Fibroblast of the aortic adventitia (primary cell): Measurements from ENCODE around the gene SLC9A9. TPM values are rescaled to one million over a fixed set of nuclear protein-coding genes. Genes with fewer than 3 reads are reported as not detected.
"Not testable (repeated sequence)": the region's sequence is repeated elsewhere in the genome, so short reads cannot be mapped to it uniquely, and the experiment has no call there.

Experiments
- DNase-seq: peaks from one replicate; pipeline ENCODE4 v3.0.0-alpha.2; 2010; ENCODE audit warnings: low read depth
- H3K4me3 ChIP-seq: 2 replicates; pipeline ENCODE4 v1.5.1; 2011; ENCODE audit warnings: low read depth, mild to moderate bottlenecking, control low read depth, low read length, moderate library complexity
- CTCF ChIP-seq: IDR thresholded peaks from 2 replicates; pipeline ENCODE4 v1.5.1; 2011; ENCODE audit warnings: mild to moderate bottlenecking, low read length, control low read depth, inconsistent platforms; ENCODE audit not compliant: insufficient read depth
- total RNA-seq: library from RNA; depleted of rRNA; stranded (reverse); fragments of >200 nt; gene quantifications from 2 replicates; pipeline ENCODE4 v1.2.3, GENCODE V29; 2012; ENCODE audit warnings: low replicate concordance

Gene SLC9A9
- total RNA-seq, 1 donor, result 23.8 TPM

- no peak for DNase-seq
- no peak overlapping the region for H3K4me3 ChIP-seq
- no peak for TF ChIP-seq CTCF
Observed at GRCh38 chr3:143812481-143812880, 35.8 kb downstream of the SLC9A9 start.

- no peak for DNase-seq
- TF ChIP-seq CTCF, result no peak
- no peak overlapping the region for H3K4me3 ChIP-seq
Observed at GRCh38 chr3:143811602-143812001, 36.7 kb downstream of the SLC9A9 start.

GRCh38 chr3:143810953-143811265 is 37.4 kb downstream of the SLC9A9 start:
- TF ChIP-seq CTCF, result no peak
- no peak overlapping the region for H3K4me3 ChIP-seq
- DNase-seq, result no peak

- DNase-seq, result peak; percentile 32
- no peak for TF ChIP-seq CTCF
- H3K4me3 ChIP-seq, result no peak overlapping the region
Observed at GRCh38 chr3:143810166-143810952, 37.9 kb downstream of the SLC9A9 start.

- peak; percentile 79 for DNase-seq
- H3K4me3 ChIP-seq, result no peak overlapping the region
- no peak for TF ChIP-seq CTCF
Observed at GRCh38 chr3:143809121-143809621, 39.1 kb downstream of the SLC9A9 start.

- no peak overlapping the region for H3K4me3 ChIP-seq
- DNase-seq, result no peak
- no peak for TF ChIP-seq CTCF
Observed at GRCh38 chr3:143808030-143808429, 40.2 kb downstream of the SLC9A9 start.

GRCh38 chr3:143806038-143806437 is 42.2 kb downstream of the SLC9A9 start:
- DNase-seq, result no peak
- H3K4me3 ChIP-seq, result no peak overlapping the region
- no peak for TF ChIP-seq CTCF

GRCh38 chr3:143805476-143805875 is 42.8 kb downstream of the SLC9A9 start:
- not testable (repeated sequence) for H3K4me3 ChIP-seq

GRCh38 chr3:143801046-143801445 is 47.2 kb downstream of the SLC9A9 start:
- DNase-seq, result not testable (repeated sequence)

More at GRCh38 chr3:143805476-143805875, 42.8 kb downstream of the SLC9A9 start:
- not testable (repeated sequence) for DNase-seq

GRCh38 chr3:143798151-143798550 is 50.1 kb downstream of the SLC9A9 start:
- DNase-seq, H3K4me3 ChIP-seq: not testable (repeated sequence)

More at GRCh38 chr3:143801046-143801445, 47.2 kb downstream of the SLC9A9 start:
- H3K4me3 ChIP-seq, result not testable (repeated sequence)
